Loucy (cell line): ENCODE results near the gene CEP55.

Source experiments
- H2AFZ ChIP-seq: fragments of 200-600 bp; sonication (generic); 2 replicates; pipeline ENCODE4 v1.6.0; 2016; ENCODE audit warnings: antibody characterized with exemption, mild to moderate bottlenecking, low read length, moderate library complexity
- H3F3A ChIP-seq: fragments of 200-600 bp; 2 replicates; pipeline ENCODE4 v1.6.0; 2016; ENCODE audit warnings: antibody characterized with exemption, low read depth, mild to moderate bottlenecking
- H3K27me3 ChIP-seq: fragments of 200-600 bp; sonication (generic); 2 replicates; pipeline ENCODE4 v1.6.1; 2014; ENCODE audit warnings: low read length, mild to moderate bottlenecking; ENCODE audit not compliant: insufficient read depth, poor library complexity, severe bottlenecking
- H3K36me3 ChIP-seq: fragments of 200-600 bp; sonication (generic); 2 replicates; pipeline ENCODE4 v1.6.1; 2016; ENCODE audit warnings: low read length; ENCODE audit not compliant: insufficient read depth
- H3K4me1 ChIP-seq: fragments of 200-600 bp; sonication (generic); 2 replicates; pipeline ENCODE4 v1.5.1; 2014; ENCODE audit warnings: low read length, mild to moderate bottlenecking; ENCODE audit not compliant: insufficient read depth, poor library complexity, severe bottlenecking
- H3K4me2 ChIP-seq: fragments of 200-600 bp; sonication (generic); 2 replicates; pipeline ENCODE4 v1.6.0; 2014; ENCODE audit warnings: antibody characterized with exemption, low read length, low read depth, mild to moderate bottlenecking; ENCODE audit not compliant: poor library complexity, severe bottlenecking
- H3K4me3 ChIP-seq: fragments of 200-600 bp; sonication (generic); 2 replicates; pipeline ENCODE4 v1.5.1; 2014; ENCODE audit warnings: low read length, mild to moderate bottlenecking, mixed read lengths; ENCODE audit not compliant: poor library complexity, severe bottlenecking
- H3K79me2 ChIP-seq: fragments of 200-600 bp; sonication (generic); 2 replicates; pipeline ENCODE4 v1.6.1; 2014; ENCODE audit warnings: low read length; ENCODE audit not compliant: insufficient read depth
- H3K9ac ChIP-seq: fragments of 200-600 bp; sonication (generic); 2 replicates; pipeline ENCODE4 v1.6.0; 2014; ENCODE audit warnings: mild to moderate bottlenecking, low read depth, low read length, moderate library complexity; ENCODE audit not compliant: poor library complexity, severe bottlenecking
- H3K9me2 ChIP-seq: fragments of 200-600 bp; sonication (generic); replicated peaks from 2 replicates; pipeline ENCODE4 v1.6.1; 2016; ENCODE audit warnings: low read depth, low read length, mixed read lengths
- H3K9me3 ChIP-seq: fragments of 200-600 bp; sonication (generic); 2 replicates; pipeline ENCODE4 v1.6.1; 2014; ENCODE audit warnings: mild to moderate bottlenecking, antibody characterized with exemption, low read length, low read depth; ENCODE audit not compliant: insufficient read depth
- H4K20me1 ChIP-seq: fragments of 200-600 bp; sonication (generic); 2 replicates; pipeline ENCODE4 v1.6.0; 2014; ENCODE audit warnings: antibody characterized with exemption, low read length, mild to moderate bottlenecking; ENCODE audit not compliant: insufficient read depth, poor library complexity, severe bottlenecking
- EZH2phosphoT487 ChIP-seq: fragments of 200-600 bp; IDR thresholded peaks from 2 replicates; pipeline ENCODE4 v1.6.1; 2018; ENCODE audit warnings: antibody characterized with exemption, mild to moderate bottlenecking, moderate library complexity, borderline replicate concordance
- TF ChIP-seq, protein P1 (sequence below): fragments of 200-600 bp; sonication (generic); conservative IDR thresholded peaks from 2 replicates; pipeline ENCODE4 v1.5.1; 2014; ENCODE audit warnings: mild to moderate bottlenecking, antibody characterized with exemption, low read length

Gene CEP55

DNA sequence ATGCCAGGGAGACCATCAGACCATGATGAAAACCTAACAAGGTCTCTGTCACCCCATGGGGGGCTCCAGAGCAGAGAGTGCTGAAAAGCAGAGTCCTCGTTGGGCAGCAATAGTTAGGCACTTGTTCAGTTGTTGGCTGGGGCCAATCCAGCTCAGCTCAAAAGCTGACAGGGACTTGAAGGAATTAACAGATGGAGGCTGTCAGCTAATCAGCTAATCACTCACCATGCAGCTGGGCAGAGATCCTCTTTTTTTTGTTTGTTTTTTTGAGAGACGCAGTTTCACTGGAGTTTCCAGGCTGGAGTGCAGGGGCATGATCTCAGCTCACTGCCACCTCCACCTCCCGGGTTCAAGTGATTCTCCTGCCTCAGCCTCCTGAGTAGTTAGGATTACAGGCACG is 18.1 kb downstream of the CEP55 start:
- TF ChIP-seq, protein P1, sequence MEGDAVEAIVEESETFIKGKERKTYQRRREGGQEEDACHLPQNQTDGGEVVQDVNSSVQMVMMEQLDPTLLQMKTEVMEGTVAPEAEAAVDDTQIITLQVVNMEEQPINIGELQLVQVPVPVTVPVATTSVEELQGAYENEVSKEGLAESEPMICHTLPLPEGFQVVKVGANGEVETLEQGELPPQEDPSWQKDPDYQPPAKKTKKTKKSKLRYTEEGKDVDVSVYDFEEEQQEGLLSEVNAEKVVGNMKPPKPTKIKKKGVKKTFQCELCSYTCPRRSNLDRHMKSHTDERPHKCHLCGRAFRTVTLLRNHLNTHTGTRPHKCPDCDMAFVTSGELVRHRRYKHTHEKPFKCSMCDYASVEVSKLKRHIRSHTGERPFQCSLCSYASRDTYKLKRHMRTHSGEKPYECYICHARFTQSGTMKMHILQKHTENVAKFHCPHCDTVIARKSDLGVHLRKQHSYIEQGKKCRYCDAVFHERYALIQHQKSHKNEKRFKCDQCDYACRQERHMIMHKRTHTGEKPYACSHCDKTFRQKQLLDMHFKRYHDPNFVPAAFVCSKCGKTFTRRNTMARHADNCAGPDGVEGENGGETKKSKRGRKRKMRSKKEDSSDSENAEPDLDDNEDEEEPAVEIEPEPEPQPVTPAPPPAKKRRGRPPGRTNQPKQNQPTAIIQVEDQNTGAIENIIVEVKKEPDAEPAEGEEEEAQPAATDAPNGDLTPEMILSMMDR, result no peak
- TF ChIP-seq EZH2phosphoT487, result no peak
- Histone ChIP-seq H3K36me3 (peaks cover 74% of the 10 kb centered on the region), H3K4me2 (no peak overlapping the region), H4K20me1 (no peaks in the 10 kb centered on the region), H2AFZ (no peak overlapping the region), H3K4me3 (no peak overlapping the region), H3K4me1 (no peaks in the 10 kb centered on the region), H3K79me2 (no peaks in the 10 kb centered on the region), H3F3A (no peaks in the 10 kb centered on the region), H3K9me3 (no peaks in the 10 kb centered on the region), H3K9me2 (no peaks in the 10 kb centered on the region), H3K27me3 (no peaks in the 10 kb centered on the region), H3K9ac (no peak overlapping the region)

DNA sequence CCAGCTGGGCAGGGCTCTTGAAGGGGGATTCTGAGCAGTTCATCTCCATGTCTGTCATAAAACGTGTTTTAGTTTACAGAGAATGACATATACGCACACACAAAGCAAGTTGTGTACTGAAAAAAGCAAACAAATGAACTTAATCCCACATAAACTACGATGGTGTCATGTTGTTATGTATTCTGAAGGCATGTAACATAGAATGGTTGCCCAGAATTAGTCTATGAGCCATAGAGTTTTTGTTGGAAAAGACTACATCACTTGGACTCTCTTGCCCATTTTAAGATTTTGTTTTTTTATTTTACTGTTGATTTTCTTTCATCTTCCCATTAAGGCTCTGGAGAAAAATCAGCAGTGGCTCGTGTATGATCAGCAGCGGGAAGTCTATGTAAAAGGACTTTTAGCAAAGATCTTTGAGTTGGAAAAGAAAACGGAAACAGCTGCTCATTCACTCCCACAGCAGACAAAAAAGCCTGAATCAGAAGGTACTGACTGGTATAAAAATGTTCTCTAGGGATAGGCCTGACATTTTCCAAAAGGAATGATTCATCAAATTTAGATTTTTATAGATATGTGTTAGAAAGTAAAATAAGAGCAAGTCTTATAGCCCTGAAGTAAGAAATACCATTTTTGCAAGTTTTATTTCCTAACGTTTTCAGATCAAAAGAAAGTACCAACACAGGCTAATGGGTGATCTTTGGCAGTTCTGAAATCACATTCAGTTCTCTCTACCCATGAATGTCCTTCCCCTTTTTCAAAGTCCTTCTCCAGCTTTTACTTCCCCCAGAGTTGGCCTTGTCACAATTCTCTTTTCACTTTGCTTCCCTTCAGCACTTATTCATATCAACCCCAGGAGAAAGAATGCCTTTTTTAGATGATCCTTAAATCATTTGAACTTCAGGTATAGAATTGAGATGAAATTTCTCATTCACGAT is 18.9 kb downstream of the CEP55 start:
- H3K9ac ChIP-seq, result no peak overlapping the region
- no peaks in the 10 kb centered on the region for H3K9me3 ChIP-seq
- no peak overlapping the region for H3K4me2 ChIP-seq
- no peaks in the 10 kb centered on the region for H3K79me2 ChIP-seq
- no peaks in the 10 kb centered on the region for H3K27me3 ChIP-seq
- H4K20me1 ChIP-seq, result no peaks in the 10 kb centered on the region
- H3K9me2 ChIP-seq, result no peaks in the 10 kb centered on the region
- H2AFZ ChIP-seq, result no peak overlapping the region
- no peaks in the 10 kb centered on the region for H3F3A ChIP-seq
- H3K4me1 ChIP-seq, result no peaks in the 10 kb centered on the region
- H3K4me3 ChIP-seq, result no peak overlapping the region
- TF ChIP-seq, protein P1, result no peak
- peaks cover 81% of the 10 kb centered on the region for H3K36me3 ChIP-seq

DNA sequence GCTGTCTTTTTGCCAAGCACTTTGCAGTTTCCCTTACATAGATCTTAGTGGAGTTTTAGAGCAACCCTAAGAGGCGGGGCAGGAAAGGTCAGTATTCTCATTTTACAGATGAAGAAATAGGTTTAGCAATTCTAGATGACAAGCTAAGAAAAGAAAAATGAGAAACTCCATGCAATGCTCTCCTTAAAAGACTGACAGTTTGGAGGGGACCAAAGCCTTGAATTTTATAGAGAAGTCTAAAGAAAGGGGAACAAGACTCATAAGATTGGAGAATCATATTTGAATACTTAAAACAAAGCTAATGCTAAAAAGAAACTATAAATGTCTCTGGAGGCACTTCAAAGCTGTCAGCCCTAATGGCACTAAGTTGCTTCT is 19.6 kb downstream of the CEP55 start:
- H3K36me3 ChIP-seq, result peaks cover 83% of the 10 kb centered on the region
- no peaks in the 10 kb centered on the region for H3F3A ChIP-seq
- H3K4me3 ChIP-seq, result no peak overlapping the region
- H4K20me1 ChIP-seq, result no peaks in the 10 kb centered on the region
- H3K9me3 ChIP-seq, result no peaks in the 10 kb centered on the region
- no peaks in the 10 kb centered on the region for H3K9me2 ChIP-seq
- no peak overlapping the region for H2AFZ ChIP-seq
- H3K9ac ChIP-seq, result no peak overlapping the region
- H3K4me1 ChIP-seq, result no peaks in the 10 kb centered on the region
- no peaks in the 10 kb centered on the region for H3K79me2 ChIP-seq
- no peaks in the 10 kb centered on the region for H3K27me3 ChIP-seq
- no peak overlapping the region for H3K4me2 ChIP-seq
- TF ChIP-seq, protein P1, result no peak
- no peak for TF ChIP-seq EZH2phosphoT487
